Frontal cortex (tissue), 4 donors: ENCODE data around the gene CNTN5. TPM values are rescaled to one million over a fixed set of nuclear protein-coding genes. Genes with fewer than 3 reads are reported as not detected.
"Not testable (repeated sequence)": the region's sequence is repeated elsewhere in the genome, so short reads cannot be mapped to it uniquely, and the experiment has no call there.

ENCODE experiments used
- DNase-seq, 2 donors: peaks; one replicate each; pipeline ENCODE4 v3.0.0; 2012; ENCODE audit warnings: low spot score in 2 of 2
- FAIRE-seq: peaks from 2 replicates; lab custom pipeline; 2012; peaks lifted over from hg19 to GRCh38; lab: Jason Lieb, UNC
- total RNA-seq: library from RNA; depleted of rRNA; stranded (reverse); fragments of >200 nt; gene quantifications from one replicate; pipeline ENCODE4 v1.2.3, GENCODE V29; 2014
- donor health status: control.
- donor health status: control.
- donor health status: control.

The CNTN5 gene
- total RNA-seq, 1 donor from 2014 or later, result 17.9 TPM

DNA sequence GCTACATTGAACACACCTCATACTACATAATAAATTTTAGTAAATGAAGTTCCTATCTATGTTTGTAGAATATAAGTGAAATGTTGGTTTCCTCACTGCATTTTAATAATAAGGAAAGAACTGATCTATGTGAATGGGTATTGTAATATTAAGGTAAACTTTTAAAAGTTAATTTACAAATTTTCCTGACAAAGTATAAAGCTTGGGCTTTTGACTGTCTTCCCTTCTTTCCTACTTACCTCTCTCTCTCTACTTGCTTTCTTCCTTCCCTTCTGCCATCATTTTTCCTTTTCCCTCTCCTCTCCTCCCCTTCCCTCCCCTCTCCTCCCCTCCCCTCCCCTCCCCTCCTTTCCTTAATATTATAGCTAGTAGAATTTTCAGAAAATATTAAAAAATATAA is 798.2 kb downstream of the CNTN5 start:
- FAIRE-seq (no peak), DNase-seq (no peak)

DNA sequence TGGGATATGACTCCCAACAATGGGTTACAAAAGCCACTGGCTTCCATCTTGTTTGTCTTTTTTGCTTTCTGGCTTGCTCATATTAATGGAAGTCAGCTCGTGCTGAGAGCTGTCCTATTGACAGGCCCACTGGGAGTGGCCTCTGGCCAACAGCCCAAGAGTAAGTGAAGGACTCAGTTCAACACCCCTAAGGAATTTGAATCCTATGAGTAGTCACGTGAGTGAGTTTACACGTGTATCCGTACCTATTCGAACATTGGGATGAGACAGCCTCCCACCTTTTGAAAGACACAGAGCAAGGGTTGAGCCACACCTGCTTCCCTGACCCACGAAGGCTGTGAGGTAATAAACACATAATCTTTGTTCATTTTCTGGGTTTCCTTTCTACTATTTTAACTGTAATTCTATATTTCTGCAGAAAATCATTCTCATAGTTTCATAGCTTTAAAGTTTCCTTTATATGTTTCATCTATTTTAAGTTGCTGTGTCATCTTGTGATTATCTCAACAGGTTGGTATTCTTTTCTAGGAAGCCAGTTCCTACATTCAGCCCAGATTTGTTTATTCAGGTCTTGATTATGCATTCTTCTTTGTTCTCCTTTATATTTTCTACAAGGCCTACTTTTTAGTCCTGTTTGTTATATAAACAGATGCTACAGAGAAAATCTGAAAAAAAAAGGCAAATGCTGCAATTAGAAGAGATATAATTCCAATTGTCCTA is 802.3 kb downstream of the CNTN5 start:
- peak in 1 of 2 donors; percentile 1 for DNase-seq
- FAIRE-seq, result no peak

DNA sequence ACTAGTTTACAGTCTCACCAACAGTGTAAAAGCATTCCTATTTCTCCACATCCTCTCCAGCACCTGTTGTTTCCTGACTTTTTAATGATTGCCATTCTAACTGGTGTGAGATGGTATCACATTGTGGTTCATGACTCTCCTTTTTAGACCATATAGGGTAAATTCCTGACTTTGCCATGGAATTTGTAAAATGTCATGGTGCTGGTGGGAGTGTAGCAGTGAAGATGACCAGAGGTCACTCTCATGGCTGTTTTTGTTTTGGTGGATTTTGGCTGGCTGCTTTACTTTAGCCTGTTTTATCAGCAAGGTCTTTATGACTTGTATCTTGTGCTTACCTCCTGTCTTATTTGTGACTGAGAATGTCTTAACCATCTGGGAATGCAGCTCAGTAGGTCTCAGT is 816.0 kb downstream of the CNTN5 start:
- not testable (repeated sequence) for FAIRE-seq, DNase-seq

DNA sequence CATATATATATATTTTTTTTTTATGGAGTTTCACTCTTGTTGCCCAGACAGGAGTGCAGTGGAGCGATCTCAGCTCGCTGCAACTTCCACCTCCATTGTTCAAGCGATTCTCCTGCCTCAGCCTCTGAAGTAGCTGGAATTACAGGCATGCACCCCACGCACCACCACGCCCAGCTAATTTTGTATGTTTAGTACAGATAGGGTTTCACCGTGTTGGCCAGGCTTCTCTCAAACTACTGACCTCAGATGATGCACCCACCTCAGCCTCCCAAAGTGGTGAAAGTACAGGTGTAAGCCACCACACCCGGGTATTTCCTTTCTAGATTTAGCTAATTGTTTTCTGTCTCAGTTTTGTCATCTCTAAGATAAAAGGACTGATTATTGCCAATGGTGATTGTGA is 821.1 kb downstream of the CNTN5 start:
- FAIRE-seq (no peak), DNase-seq (no peak)

DNA sequence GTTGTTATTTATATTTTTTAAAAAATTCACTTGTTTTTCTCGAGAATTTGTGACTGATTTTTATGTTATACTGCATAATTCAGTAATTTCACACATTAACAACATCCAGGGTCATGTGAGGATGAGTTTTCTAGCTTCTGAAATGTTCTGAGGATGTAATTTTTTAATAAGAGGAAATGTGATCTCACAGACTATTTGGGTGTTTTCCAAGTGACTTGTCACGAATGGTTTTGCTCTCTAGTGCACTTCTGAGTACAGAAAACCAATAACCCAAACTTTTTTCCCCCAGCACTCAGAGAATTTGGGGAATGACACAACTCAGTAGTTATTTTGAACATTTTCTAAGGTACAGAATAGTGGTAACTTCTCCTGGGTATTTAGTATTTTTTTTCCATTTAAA is 845.2 kb downstream of the CNTN5 start:
- DNase-seq (no peak), FAIRE-seq (no peak)

DNA sequence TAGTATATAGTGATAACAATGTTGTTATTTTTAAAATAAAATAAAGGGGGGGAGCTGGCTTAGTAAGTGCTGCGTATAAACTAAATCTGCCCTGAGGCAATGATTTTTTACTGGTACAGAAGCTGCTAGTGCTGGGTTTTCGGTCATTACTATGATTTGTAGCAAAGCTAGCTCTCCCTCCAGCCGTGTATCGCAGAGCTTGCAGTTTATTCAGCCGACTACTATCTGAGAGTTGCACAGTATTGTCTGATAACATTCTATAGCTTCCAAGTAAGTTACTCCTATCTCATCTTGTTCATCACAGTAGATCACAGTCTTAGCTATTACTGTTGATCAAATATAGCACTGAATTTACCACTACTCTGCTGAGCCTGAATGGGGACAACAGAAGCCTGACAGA is 860.9 kb downstream of the CNTN5 start:
- DNase-seq (no peak), FAIRE-seq (no peak)

DNA sequence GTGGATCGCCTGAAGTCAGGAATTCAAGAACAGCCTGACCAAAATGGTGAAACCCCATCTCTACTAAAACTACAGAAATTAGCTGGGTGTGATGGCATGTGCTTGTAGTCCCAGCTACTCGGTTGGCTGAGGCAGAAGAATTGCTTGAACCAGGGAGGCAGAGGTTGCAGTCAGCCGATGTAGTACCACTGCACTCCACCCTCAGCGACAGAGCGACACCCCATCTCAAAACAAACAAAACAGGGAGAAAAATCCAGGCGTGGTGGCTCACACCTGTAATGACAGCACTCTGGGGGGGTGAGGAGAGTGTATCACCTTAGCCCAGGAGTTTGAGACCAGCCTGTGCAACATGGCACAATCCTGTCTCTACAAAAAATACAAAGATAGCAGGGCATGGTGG is 864.0 kb downstream of the CNTN5 start:
- no peak for FAIRE-seq
- no peak for DNase-seq

DNA sequence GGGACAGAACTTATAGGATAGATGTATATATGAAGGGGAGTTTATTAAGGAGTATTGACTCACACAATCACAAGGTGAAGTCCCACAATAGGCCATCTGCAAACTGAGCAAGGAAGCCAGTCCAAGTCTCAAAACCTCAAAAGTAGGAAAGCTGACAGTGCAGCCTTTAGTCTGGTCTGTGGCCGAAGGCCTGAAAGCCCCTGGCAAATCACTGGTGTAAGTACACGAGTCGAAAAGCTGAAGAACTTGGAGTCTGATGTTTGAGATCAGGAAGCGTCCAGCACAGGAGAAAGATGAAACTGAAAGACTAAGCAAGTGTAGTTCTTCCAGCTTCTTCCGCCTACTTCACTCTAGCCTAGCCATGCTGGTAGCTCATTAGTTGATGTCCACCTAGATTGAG is 866.7 kb downstream of the CNTN5 start:
- DNase-seq (no peak), FAIRE-seq (no peak)

DNA sequence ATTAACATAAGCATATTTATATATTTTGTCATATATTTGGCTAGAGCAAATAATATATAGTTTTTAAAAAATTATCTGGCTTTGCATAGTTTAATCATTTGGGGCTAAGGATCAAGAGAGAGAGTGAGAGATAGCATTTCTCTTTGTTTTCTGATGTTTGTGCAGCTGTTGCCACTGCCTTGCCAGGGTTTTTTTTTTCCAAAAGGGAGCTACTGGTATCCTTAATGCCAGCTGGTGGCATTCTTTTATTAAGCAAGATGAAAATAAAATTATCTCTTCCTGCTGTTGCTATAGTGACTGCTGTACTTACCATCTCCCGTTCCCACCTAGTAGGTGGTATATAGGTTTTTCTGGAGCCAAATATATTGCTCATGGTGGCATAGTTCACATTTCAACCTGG is 873.1 kb downstream of the CNTN5 start:
- DNase-seq, result no peak
- FAIRE-seq, result no peak

DNA sequence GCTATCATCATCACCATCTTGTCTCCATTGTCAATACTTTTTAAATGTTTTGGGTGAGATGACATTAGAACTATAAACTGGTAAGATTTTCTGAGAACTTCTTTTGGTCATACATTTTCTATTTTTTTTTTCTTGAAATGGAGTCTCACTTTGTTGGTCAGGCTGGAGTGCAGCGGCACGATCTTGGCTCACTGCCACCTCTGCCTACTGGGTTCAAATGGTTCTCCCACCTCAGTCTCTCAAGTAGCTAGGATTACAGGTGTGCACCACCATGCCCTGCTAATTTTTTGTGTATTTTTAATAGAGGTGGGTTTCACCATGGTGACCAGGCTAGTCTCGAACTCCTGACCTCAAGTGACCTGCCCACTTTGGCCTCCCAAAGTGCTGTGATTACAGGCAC is 880.4 kb downstream of the CNTN5 start:
- FAIRE-seq (no peak), DNase-seq (no peak)

DNA sequence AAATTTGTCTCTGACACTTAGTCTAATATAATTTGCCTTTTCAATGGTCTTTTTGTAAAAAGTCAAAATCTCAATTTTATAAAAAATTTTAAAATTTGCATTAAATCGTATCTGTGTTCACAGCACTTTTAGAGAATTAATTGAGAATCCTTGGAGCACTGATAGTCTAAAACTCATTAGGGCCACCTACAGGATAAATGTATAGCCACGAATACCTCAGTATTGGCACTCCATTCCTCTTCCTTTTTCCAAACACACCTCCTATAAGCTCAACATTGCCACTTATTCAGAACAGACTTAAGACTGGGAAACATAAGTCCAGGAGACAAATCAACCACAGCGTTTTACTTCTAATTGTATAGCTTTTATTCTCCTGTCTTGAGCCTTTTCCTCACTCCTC is 890.4 kb downstream of the CNTN5 start:
- no peak for DNase-seq
- FAIRE-seq, result no peak

DNA sequence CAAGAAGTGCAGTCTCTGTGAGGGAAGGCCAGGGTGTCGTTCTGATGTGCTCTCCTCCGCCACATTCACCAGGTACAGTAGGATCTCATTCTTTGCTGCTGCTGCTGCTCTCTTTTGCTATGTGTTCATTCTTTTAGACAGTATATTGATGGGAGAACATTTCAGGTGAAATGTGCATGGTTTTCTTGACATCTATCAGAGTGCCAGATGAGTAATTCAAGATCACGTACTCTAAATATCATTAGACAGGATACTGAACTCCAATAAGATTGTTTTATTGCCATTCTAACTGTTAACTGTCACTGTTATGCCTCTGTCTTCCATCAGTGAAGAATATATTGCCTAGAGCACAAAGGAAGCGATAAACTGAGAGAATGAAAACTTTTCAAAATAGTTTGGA is 895.3 kb downstream of the CNTN5 start:
- DNase-seq (no peak), FAIRE-seq (no peak)

DNA sequence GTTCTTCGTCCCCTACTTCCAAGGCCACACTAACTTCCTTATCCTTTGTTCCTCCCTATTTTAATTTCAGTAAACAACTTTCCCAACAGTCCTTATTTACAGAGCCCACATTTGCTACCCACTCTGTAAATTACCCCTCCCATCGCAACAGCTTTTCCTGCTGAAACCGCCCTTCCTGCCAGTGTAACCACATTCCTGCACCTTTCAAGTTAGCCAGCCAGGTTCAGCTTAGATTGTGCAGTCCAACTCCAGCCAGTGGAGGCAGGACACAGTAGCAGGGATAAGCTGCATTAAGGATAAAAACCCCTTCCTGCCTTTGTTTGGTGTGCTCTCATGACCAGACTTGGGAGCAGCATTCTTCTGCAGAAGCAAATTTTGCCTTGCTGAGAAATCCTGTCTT is 898.0 kb downstream of the CNTN5 start:
- no peak for FAIRE-seq
- no peak for DNase-seq

DNA sequence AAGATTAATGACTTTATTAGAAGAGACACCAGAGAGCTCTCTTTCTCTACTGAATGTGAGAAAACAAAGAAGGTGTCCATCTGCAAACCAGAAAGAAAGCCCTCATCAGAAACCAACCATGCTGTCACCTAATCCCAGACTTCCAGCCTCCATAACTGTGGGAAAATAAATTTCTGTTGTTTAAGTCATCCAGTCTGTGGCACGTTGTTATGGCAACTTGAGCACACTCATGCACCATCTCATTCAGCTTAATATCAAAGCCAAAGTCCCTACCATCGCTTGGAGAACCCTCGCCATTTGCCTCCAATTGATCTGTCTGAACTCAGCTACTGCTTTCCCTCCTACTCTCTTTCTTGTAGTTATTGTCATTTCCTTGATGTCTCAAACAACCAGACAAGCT is 900.2 kb downstream of the CNTN5 start:
- FAIRE-seq (no peak), DNase-seq (no peak)

DNA sequence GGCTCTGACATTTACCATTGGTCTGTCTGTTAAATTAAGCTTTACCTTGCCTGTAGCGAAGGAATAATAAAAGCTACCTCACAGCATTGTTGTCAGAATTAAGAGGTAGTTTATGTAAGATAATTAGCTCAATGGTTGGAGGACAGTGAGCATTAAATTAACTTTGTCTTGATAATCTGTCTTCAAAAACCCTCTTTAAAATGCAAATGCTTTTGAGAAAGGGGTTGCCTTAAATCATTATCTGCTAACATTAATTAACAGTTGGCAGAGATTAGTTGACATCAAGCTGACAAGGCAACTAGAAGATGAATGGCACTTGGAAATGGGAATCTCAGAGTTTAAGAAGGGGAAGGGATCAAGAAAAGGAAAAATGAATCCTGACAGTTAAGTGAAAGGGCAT is 905.2 kb downstream of the CNTN5 start:
- FAIRE-seq, result no peak

DNA sequence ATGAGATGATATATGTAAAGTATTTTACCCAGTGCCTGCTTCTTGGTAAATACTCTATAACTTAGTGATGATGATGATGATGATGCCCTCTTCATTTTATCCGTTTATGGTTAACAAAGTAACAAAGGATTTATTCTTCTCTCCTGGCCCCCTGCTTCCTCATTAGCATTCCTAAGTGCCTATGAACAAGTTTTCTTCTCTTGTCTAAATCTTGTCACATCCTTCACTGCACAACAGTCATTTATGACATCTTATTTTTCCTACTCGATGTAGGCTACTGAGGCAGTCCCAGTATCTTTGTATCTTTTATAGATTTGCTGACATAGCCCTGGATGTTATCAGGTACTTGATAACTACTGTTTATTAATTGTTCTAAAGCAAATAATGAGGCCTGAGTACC is 911.9 kb downstream of the CNTN5 start:
- DNase-seq (no peak), FAIRE-seq (no peak)

More for the DNA sequence above, 905.2 kb downstream of the CNTN5 start:
- no peak for DNase-seq

DNA sequence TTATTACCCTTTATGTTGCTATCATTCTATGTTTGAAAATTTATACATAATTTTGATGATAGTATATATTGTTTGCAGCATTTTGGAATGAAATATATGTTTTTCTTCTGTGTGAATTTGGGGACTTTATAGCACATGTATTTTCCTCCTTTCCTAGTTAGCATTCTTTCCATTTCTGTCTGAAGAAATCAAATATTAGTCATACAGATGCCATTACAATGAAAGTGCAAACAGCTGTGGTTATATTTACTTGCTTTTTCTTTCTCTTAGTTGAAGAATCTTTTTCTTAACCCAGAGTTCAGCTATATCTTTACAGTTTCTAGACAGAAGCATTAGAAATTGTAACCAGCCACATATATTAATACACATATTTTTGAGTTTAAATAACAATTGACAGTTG is 913.3 kb downstream of the CNTN5 start:
- no peak for DNase-seq
- no peak for FAIRE-seq

DNA sequence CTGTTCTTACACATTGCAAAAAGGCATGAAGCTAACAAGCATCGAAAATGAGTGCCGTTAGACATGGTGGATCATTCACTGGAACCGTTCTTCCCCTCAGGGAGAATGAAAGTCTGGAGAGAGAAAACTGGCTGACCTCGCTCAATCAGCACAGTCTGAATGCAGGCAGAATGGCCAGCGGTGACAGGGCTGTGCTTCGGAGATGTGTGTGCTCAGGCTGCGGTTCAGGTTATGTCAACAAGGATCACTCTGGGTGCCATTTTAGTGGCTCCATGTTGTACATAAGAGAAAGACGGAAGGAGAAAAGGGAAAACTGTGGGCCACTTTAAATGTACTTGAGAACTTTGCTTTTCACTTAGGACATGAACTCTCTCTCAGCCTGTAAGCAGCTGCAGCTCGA is 916.6 kb downstream of the CNTN5 start:
- DNase-seq, result no peak
- no peak for FAIRE-seq

DNA sequence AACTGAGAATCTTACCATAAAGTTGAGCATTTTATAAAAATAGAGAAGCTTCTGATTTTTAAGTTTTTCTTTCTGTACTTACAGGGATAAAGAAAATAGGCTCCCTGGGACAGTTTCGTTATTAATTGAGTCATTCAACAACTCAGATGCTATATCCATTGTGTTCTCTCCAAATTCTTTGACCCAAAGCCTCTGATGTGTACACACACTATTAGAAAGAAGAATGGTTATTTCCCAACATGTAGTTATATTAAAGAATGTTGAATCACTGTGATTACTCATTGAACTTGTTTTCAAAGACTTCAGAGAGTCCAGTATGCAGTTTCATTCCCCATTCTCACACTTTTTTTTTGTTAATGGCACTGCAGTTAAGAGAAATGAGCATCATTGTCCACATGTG is 932.1 kb downstream of the CNTN5 start:
- FAIRE-seq, result no peak
- no peak for DNase-seq

DNA sequence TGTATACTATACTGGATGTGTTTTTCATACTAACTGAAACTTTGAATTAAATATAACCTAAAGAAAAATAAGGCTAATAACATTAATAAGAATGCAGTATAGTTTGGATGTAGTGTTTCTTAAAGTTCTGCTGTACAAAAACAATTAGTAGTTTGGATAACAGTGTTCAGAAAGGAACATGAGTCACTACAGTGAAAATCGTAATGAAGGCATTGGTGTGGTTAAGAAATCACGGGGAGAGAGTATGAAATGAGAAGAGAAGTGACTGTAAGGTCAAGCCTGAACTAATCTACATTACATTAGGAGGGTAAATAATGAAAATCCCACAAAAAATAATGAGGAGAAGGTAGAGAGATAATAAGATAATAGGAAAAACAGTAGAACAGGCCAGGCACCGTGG is 939.8 kb downstream of the CNTN5 start:
- FAIRE-seq (no peak), DNase-seq (no peak)

DNA sequence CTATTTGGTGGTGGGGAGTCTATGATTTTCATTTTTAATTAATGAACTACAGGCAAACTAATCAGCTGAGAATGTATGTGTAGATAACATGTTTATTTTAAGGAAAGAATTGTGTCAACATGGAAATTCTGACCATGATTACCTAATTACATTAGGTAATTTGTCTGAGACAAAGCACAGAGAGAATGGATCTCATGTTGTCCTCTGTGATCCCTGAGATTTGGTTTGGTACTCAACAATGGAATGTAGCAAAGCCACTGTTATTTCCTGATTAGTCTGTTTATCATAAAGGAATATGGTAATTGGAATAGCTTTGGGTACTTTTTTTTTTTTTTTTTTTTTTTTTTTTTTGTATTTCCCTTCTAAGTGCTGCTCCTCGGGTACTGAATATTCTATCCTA is 947.6 kb downstream of the CNTN5 start:
- DNase-seq (no peak), FAIRE-seq (no peak)

DNA sequence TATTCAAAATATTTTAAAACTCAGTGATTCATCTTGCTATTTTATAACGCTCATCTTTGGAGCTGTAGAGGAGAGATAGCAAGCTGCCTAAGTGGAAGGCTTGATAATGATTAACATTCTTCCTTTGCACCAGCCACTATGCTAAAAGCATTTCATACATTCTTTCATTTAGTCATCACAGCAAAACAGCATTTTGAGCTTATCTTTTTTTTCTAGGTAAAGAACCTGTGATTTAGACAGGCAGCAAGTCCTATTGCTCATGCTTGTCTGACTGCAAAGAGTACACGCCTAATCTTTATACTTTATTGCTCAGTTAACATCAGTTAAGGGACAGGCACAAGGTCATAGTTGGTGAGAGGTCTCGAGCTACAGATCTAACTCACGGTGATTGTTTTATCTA is 953.2 kb downstream of the CNTN5 start:
- FAIRE-seq (no peak), DNase-seq (no peak)
